CD14-positive monocyte (primary cell): ENCODE measurements around the gene OSGEP. TPM values are rescaled to one million over a fixed set of nuclear protein-coding genes. Genes with fewer than 3 reads are reported as not detected.
A peak's percentile ranks its signal among the peaks of the same experiment; 100 is the strongest.

Experiments
- DNase-seq, 3 donors: peaks; one replicate each; pipeline ENCODE4 v3.0.0-alpha.2; 2011 to 2022
- H2AFZ ChIP-seq: 2 replicates; pipeline ENCODE4 v1.6.0; 2012; ENCODE audit warnings: mild to moderate bottlenecking, low read depth, low read length, inconsistent platforms; ENCODE audit not compliant: insufficient read depth, poor library complexity, severe bottlenecking
- H3K27ac ChIP-seq, 2 donors: 1 replicate in 1 of 2; 2 replicates in 1 of 2; pipeline ENCODE4 v1.5.1; 2012 to 2013; ENCODE audit warnings: low read length in 2 of 2, control low read depth in 1 of 2, inconsistent platforms in 1 of 2, low read depth in 1 of 2, mild to moderate bottlenecking in 1 of 2
- H3K27me3 ChIP-seq, 2 donors: one replicate each; pipeline versions ENCODE4 v1.6.0 to v1.6.1; 2011 to 2013; ENCODE audit warnings: low read length in 2 of 2; ENCODE audit not compliant: control insufficient read depth in 2 of 2, insufficient read depth in 2 of 2
- H3K36me3 ChIP-seq, 2 donors: replicated peaks in 1 of 2; 1 replicate in 1 of 2; 2 replicates in 1 of 2; pipeline versions ENCODE4 v1.5.1 to v1.6.1; 2012 to 2013; ENCODE audit warnings: low read length in 2 of 2, control low read depth in 1 of 2, inconsistent platforms in 1 of 2, mild to moderate bottlenecking in 1 of 2; ENCODE audit not compliant: insufficient read depth in 2 of 2, control insufficient read depth in 1 of 2
- H3K4me1 ChIP-seq, 2 donors: 1 replicate in 1 of 2; 2 replicates in 1 of 2; pipeline versions ENCODE4 v1.5.1 to v1.6.1; 2012 to 2013; ENCODE audit warnings: low read length in 2 of 2, control low read depth in 1 of 2, inconsistent platforms in 1 of 2, mild to moderate bottlenecking in 1 of 2, moderate library complexity in 1 of 2; ENCODE audit not compliant: insufficient read depth in 2 of 2, control insufficient read depth in 1 of 2
- H3K4me2 ChIP-seq: replicated peaks from 2 replicates; pipeline ENCODE3; 2012; ENCODE audit warnings: low read length, moderate library complexity, mild to moderate bottlenecking; ENCODE audit not compliant: poor library complexity, severe bottlenecking; ENCODE audit errors: extremely low read depth
- H3K4me3 ChIP-seq, 3 experiments: fragments of 200-600 bp in 1 of 3; sonication (generic) in 1 of 3; replicated peaks in 1 of 3; 1 replicate in 2 of 3; 2 replicates in 1 of 3; pipeline ENCODE4 v1.5.1; 2011 to 2013; ENCODE audit warnings: low read length in 3 of 3, mild to moderate bottlenecking in 3 of 3, control low read depth in 2 of 3, low read depth in 2 of 3, inconsistent platforms in 1 of 3, moderate library complexity in 1 of 3
- H3K79me2 ChIP-seq: 2 replicates; pipeline ENCODE4 v1.6.0; 2012; ENCODE audit warnings: mild to moderate bottlenecking, control low read depth, inconsistent platforms, low read length, moderate library complexity; ENCODE audit not compliant: insufficient read depth
- H3K9ac ChIP-seq: 2 replicates; pipeline ENCODE4 v1.6.0; 2017; ENCODE audit warnings: low read length, mild to moderate bottlenecking; ENCODE audit not compliant: insufficient read depth, poor library complexity, severe bottlenecking
- H3K9me3 ChIP-seq, 2 donors: replicated peaks in 1 of 2; 1 replicate in 1 of 2; 2 replicates in 1 of 2; pipeline versions ENCODE4 v1.5.1 to v1.6.1; 2012 to 2013; ENCODE audit warnings: low read length in 2 of 2, control low read depth in 1 of 2; ENCODE audit not compliant: control insufficient read depth in 1 of 2, insufficient read depth in 1 of 2
- H4K20me1 ChIP-seq: 2 replicates; pipeline ENCODE4 v1.6.0; 2012; ENCODE audit warnings: mild to moderate bottlenecking, low read length, control low read depth, moderate library complexity; ENCODE audit not compliant: insufficient read depth
- H3K27ac Mint-ChIP-seq, 7 donors: one replicate each; pipeline ENCODE4 v1.8.0; 2020; ENCODE audit warnings: mild to moderate bottlenecking in 7 of 7, mixed read lengths in 7 of 7, moderate library complexity in 6 of 7, inconsistent platforms in 2 of 7
- H3K27me3 Mint-ChIP-seq, 3 donors: one replicate each; pipeline ENCODE4 v1.8.0; 2021 to 2022; ENCODE audit warnings: low read depth in 3 of 3, mild to moderate bottlenecking in 3 of 3, mixed read lengths in 3 of 3, moderate library complexity in 3 of 3, inconsistent platforms in 1 of 3
- H3K36me3 Mint-ChIP-seq, 2 donors: one replicate each; pipeline ENCODE4 v1.8.0; 2020; ENCODE audit warnings: mixed read lengths in 2 of 2, inconsistent platforms in 1 of 2, mild to moderate bottlenecking in 1 of 2
- H3K4me1 Mint-ChIP-seq: one replicate; pipeline ENCODE4 v1.8.0; 2020; ENCODE audit warnings: mild to moderate bottlenecking, mixed read lengths
- H3K4me3 Mint-ChIP-seq, 2 donors: one replicate each; pipeline ENCODE4 v1.8.0; 2020; ENCODE audit warnings: mild to moderate bottlenecking in 2 of 2, mixed read lengths in 2 of 2, moderate library complexity in 1 of 2
- H3K9me3 Mint-ChIP-seq, 7 donors: one replicate each; pipeline ENCODE4 v1.8.0; 2020 to 2022; ENCODE audit warnings: mixed read lengths in 7 of 7, mild to moderate bottlenecking in 6 of 7, moderate library complexity in 6 of 7, inconsistent platforms in 2 of 7
- WGBS: methylation state at CpG from one replicate; pipeline ENCODE4 v1.1.5; 2013; ENCODE audit warnings: missing lambda C conversion rate; ENCODE audit not compliant: insufficient coverage; 5-methylcytosine and 5-hydroxymethylcytosine counted together
- intact Hi-C, 2 donors: fragments of 100-400 bp; cut with micrococcal nuclease; formaldehyde crosslinking; loops; one replicate each; pipeline versions ENCODE4 v1.15.0 to v1.15.1; 2023
- polyA plus RNA-seq, 3 donors: library from polyadenylated mRNA; depleted of rRNA in 1 of 3; unstranded in 2 of 3; stranded (reverse) in 1 of 3; fragments of 300-500 nt in 2 of 3; fragments of >200 nt in 1 of 3; fragmentation: Illumina TruSeq in 2 of 3; gene quantifications; 1 replicate in 2 of 3; 2 replicates in 1 of 3; pipeline ENCODE4 v1.2.3, GENCODE V29; 2012 to 2021
- TF ChIP-seq, protein P1 (sequence below): fragments of 200-600 bp; IDR thresholded peaks from one replicate; pipeline ENCODE4 v1.8.0; 2022; ENCODE audit warnings: antibody characterized with exemption, mild to moderate bottlenecking

Gene OSGEP
- polyA plus RNA-seq, 3 donors, result 34.7 to 112 (median 40.0) TPM

DNA sequence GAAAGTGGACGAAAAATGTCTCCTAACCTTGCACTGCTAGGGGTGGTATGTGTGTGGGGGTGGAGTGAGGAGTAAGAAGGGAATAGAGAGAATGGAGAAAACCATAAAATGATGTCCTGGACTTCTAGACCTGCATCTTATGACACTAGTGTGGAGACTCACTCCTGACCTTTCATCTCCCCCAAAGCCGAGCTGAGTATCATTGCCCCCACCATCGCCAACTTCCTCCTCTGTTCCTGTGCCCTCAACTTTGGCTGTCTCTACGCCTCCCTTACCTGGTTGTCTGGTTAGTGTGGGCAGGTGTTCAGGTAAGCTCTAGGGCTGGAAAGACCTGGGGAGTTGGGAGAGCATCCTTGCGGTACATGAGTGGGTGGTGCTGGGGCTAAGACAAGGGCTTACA is 14.1 kb downstream of the OSGEP start:
- peak overlapping the region; percentile 58 for H3K4me2 ChIP-seq
- Mint-ChIP-seq H3K36me3 (peaks cover 0 to 2% of the 10 kb centered on the region in 2 donors), H3K27ac (peak overlapping the region in 1 of 7 donors; percentile 54), H3K4me3 (no peak overlapping the region), H3K9me3 (peaks cover 0 to 9% (median 0%) of the 10 kb centered on the region in 7 donors), H3K27me3 (peaks cover 0 to 3% (median 0%) of the 10 kb centered on the region in 3 donors), H3K4me1 (peaks cover 55% of the 10 kb centered on the region)
- 100% methylated on average over 1 of the region's 5 CpGs for WGBS
- no peak overlapping the region for H3K9ac ChIP-seq
- H3K36me3 ChIP-seq, result peaks cover 0 to 7% of the 10 kb centered on the region in 2 donors
- DNase-seq, result no peak
- no peaks in the 10 kb centered on the region for H3K9me3 ChIP-seq
- intact Hi-C loops, result no loop called here
- H3K4me3 ChIP-seq, result peak overlapping the region in 1 of 3 experiments; percentile 38
- TF ChIP-seq, protein P1, sequence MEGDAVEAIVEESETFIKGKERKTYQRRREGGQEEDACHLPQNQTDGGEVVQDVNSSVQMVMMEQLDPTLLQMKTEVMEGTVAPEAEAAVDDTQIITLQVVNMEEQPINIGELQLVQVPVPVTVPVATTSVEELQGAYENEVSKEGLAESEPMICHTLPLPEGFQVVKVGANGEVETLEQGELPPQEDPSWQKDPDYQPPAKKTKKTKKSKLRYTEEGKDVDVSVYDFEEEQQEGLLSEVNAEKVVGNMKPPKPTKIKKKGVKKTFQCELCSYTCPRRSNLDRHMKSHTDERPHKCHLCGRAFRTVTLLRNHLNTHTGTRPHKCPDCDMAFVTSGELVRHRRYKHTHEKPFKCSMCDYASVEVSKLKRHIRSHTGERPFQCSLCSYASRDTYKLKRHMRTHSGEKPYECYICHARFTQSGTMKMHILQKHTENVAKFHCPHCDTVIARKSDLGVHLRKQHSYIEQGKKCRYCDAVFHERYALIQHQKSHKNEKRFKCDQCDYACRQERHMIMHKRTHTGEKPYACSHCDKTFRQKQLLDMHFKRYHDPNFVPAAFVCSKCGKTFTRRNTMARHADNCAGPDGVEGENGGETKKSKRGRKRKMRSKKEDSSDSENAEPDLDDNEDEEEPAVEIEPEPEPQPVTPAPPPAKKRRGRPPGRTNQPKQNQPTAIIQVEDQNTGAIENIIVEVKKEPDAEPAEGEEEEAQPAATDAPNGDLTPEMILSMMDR, result no peak
- H3K27me3 ChIP-seq, result no peaks in the 10 kb centered on the region
- H2AFZ ChIP-seq, result peak overlapping the region; percentile 56
- no peaks in the 10 kb centered on the region for H4K20me1 ChIP-seq
- peak overlapping the region in 1 of 2 donors; percentile 21 for H3K27ac ChIP-seq
- no peaks in the 10 kb centered on the region for H3K79me2 ChIP-seq
- peaks cover 52 to 58% of the 10 kb centered on the region in 2 donors for H3K4me1 ChIP-seq

DNA sequence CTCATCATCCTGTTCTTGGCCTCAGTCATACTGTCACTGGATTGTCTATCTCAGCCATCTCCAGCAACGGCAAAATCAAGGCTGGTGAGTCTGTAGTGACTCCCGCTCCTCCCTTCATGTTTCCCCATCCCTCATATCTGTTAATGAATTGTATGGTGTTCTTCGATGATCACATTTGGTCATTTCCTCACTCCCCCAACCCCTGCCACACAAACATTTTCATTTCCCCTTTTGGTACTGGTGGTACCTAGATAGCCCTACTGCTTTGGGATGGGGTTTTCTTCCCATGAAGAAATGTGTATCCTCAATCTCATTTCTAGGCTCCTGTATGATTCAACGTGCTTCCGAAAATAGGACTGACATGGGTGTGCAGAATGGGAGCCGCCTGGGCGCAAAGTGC is 15.9 kb downstream of the OSGEP start:
- intact Hi-C loops, result no loop called here
- peaks cover 55% of the 10 kb centered on the region for H3K4me1 Mint-ChIP-seq
- H3K4me1 ChIP-seq, result peaks cover 42 to 48% of the 10 kb centered on the region in 2 donors
- no peak overlapping the region for H3K9ac ChIP-seq
- DNase-seq, result no peak
- no peak overlapping the region for H3K27ac Mint-ChIP-seq
- peaks cover 0 to 5% (median 0%) of the 10 kb centered on the region in 3 donors for H3K27me3 Mint-ChIP-seq
- no peak overlapping the region for H3K4me2 ChIP-seq
- no peak overlapping the region for H3K27ac ChIP-seq
- H3K9me3 Mint-ChIP-seq, result peaks cover 0 to 9% (median 3%) of the 10 kb centered on the region in 7 donors
- H3K79me2 ChIP-seq, result no peaks in the 10 kb centered on the region
- H3K36me3 Mint-ChIP-seq, result peaks cover 0 to 2% of the 10 kb centered on the region in 2 donors
- no peaks in the 10 kb centered on the region for H3K9me3 ChIP-seq
- no peaks in the 10 kb centered on the region for H3K36me3 ChIP-seq
- H4K20me1 ChIP-seq, result no peaks in the 10 kb centered on the region
- no peak overlapping the region for H3K4me3 Mint-ChIP-seq
- no peak overlapping the region for H2AFZ ChIP-seq
- WGBS, result 97% methylated on average over 4 of the region's 7 CpGs
- H3K4me3 ChIP-seq, result no peak overlapping the region
- no peaks in the 10 kb centered on the region for H3K27me3 ChIP-seq
- TF ChIP-seq, protein P1, result no peak
